GM12875 (cell line): ENCODE results near the gene SPHK1.

ENCODE experiments used
- H3K4me3 ChIP-seq: one replicate; pipeline ENCODE4 v1.5.1; 2011; ENCODE audit warnings: low read depth, low read length, control low read depth
- CTCF ChIP-seq: IDR thresholded peaks from 2 replicates; pipeline ENCODE4 v1.5.1; 2011; ENCODE audit warnings: low read depth, mild to moderate bottlenecking, control low read depth, inconsistent platforms, low read length, moderate library complexity, borderline replicate concordance; ENCODE audit not compliant: insufficient read depth

The SPHK1 gene

GRCh38 chr17:76371656-76372628 is 12.5 kb upstream of the SPHK1 start:
- no peak overlapping the region for H3K4me3 ChIP-seq
- TF ChIP-seq CTCF = no peak

- TF ChIP-seq CTCF = no peak
- no peak overlapping the region for H3K4me3 ChIP-seq
Measured at GRCh38 chr17:76376318-76377133, 7.9 kb upstream of the SPHK1 start.

- TF ChIP-seq CTCF = no peak
- no peak overlapping the region for H3K4me3 ChIP-seq
Measured at GRCh38 chr17:76378548-76379274, 5.7 kb upstream of the SPHK1 start.

- H3K4me3 ChIP-seq = no peak overlapping the region
- TF ChIP-seq CTCF = no peak
Measured at GRCh38 chr17:76379275-76379641, 5.2 kb upstream of the SPHK1 start.

GRCh38 chr17:76379646-76380376 is 4.6 kb upstream of the SPHK1 start:
- no peak overlapping the region for H3K4me3 ChIP-seq
- no peak for TF ChIP-seq CTCF

- H3K4me3 ChIP-seq = no peak overlapping the region
- no peak for TF ChIP-seq CTCF
Measured at GRCh38 chr17:76381633-76382350, 2.6 kb upstream of the SPHK1 start.
